OCI-LY7 (cell line): ENCODE data around the gene HLA-F. TPM values are rescaled to one million over a fixed set of nuclear protein-coding genes. Genes with fewer than 3 reads are reported as not detected.

Experiments used
- BruUV-seq: library from RNA; stranded (reverse); fragments of 400-500 nt; replicated peaks from 2 replicates; lab custom pipeline; 2021; lab: Mats Ljungman, UMichigan
- CTCF ChIA-PET: fragments of 300-600 bp; sonication (Branson Sonifier 250); formaldehyde crosslinking; loops from one replicate; lab custom pipeline; 2022; ENCODE audit warnings: antibody characterized with exemption; ENCODE audit not compliant: unreplicated experiment; lab: Charles Lee
- POLR2A ChIA-PET: fragments of 300-600 bp; sonication (Branson Sonifier 250); formaldehyde crosslinking; loops from one replicate; lab custom pipeline; 2022; ENCODE audit warnings: antibody characterized with exemption; lab: Charles Lee
- DNase-seq: peaks from one replicate; pipeline ENCODE4 v3.0.0-alpha.2; 2015; ENCODE audit warnings: low spot score
- H2AFZ ChIP-seq: fragments of 200-600 bp; sonication (generic), shearing (Covaris generic); 2 replicates; pipeline ENCODE4 v1.6.1; 2014; ENCODE audit warnings: mild to moderate bottlenecking, antibody characterized with exemption, low read length, moderate library complexity
- H3K27ac ChIP-seq: fragments of 200-600 bp; sonication (generic); 2 replicates; pipeline ENCODE4 v1.5.1; 2014; ENCODE audit warnings: mixed run types, low read depth, mild to moderate bottlenecking, moderate library complexity, low read length, inconsistent platforms; ENCODE audit not compliant: poor library complexity, severe bottlenecking
- H3K36me3 ChIP-seq: fragments of 200-600 bp; sonication (generic); 2 replicates; pipeline ENCODE4 v1.6.1; 2014; ENCODE audit warnings: mild to moderate bottlenecking, antibody characterized with exemption, low read length, moderate library complexity, mixed read lengths; ENCODE audit not compliant: insufficient read depth
- H3K4me1 ChIP-seq: fragments of 200-600 bp; sonication (generic); 2 replicates; pipeline ENCODE4 v1.5.1; 2014; ENCODE audit warnings: mild to moderate bottlenecking, low read length; ENCODE audit not compliant: insufficient read depth, poor library complexity, severe bottlenecking
- H3K4me2 ChIP-seq: fragments of 200-600 bp; sonication (generic); 2 replicates; pipeline ENCODE4 v1.6.1; 2014; ENCODE audit warnings: mild to moderate bottlenecking, low read length
- H3K4me3 ChIP-seq: fragments of 200-600 bp; sonication (generic); 2 replicates; pipeline ENCODE4 v1.5.1; 2014; ENCODE audit warnings: mild to moderate bottlenecking, low read depth, low read length; ENCODE audit not compliant: poor library complexity, severe bottlenecking
- H3K79me2 ChIP-seq: fragments of 200-600 bp; sonication (generic); 2 replicates; pipeline ENCODE4 v1.6.1; 2016; ENCODE audit warnings: low read depth, mild to moderate bottlenecking, low read length, moderate library complexity, mixed read lengths; ENCODE audit not compliant: insufficient read depth
- H3K9me2 ChIP-seq: fragments of 200-600 bp; sonication (generic); 2 replicates; pipeline ENCODE4 v1.6.1; 2016; ENCODE audit warnings: mild to moderate bottlenecking, low read length, mixed read lengths; ENCODE audit not compliant: insufficient read depth
- H3K9me3 ChIP-seq: fragments of 200-600 bp; sonication (generic); 2 replicates; pipeline ENCODE4 v1.6.1; 2014; ENCODE audit warnings: mild to moderate bottlenecking, mixed run types, low read length, mixed read lengths
- H4K20me1 ChIP-seq: fragments of 200-600 bp; sonication (generic); 2 replicates; pipeline ENCODE4 v1.6.1; 2014; ENCODE audit warnings: mild to moderate bottlenecking, antibody characterized with exemption, low read length, moderate library complexity, mixed read lengths; ENCODE audit not compliant: insufficient read depth
- CTCF ChIP-seq: fragments of 200-600 bp; sonication (generic); conservative IDR thresholded peaks from 2 replicates; pipeline ENCODE4 v1.5.1; 2014; ENCODE audit warnings: mild to moderate bottlenecking, antibody characterized with exemption, low read length, moderate library complexity, mixed read lengths
- EZH2phosphoT487 ChIP-seq: fragments of 200-600 bp; sonication (generic); IDR thresholded peaks from 2 replicates; pipeline ENCODE4 v1.6.1; 2018; ENCODE audit warnings: low read depth, borderline replicate concordance, mild to moderate bottlenecking, mixed run types, antibody characterized with exemption, low read length, moderate library complexity, mixed read lengths
- intact Hi-C: fragments of 100-400 bp; cut with micrococcal nuclease; formaldehyde crosslinking; loops from one replicate; pipeline ENCODE4 v1.10.0; 2022; ENCODE audit not compliant: unreplicated experiment
- total RNA-seq, 2 experiments: library from RNA; depleted of rRNA in 1 of 2; stranded (reverse); fragments of >200 nt in 1 of 2; shearing (Covaris generic) in 1 of 2; gene quantifications; 2 replicates each; pipeline ENCODE4 v1.2.3, GENCODE V29; 2014 to 2022

Gene HLA-F
- total RNA-seq, 2 experiments from 2014 or later, result 56.0 to 83.2 TPM

- no peak for DNase-seq
- Histone ChIP-seq H3K4me3 (peak overlapping the region; percentile 77), H3K9me3 (no peaks in the 10 kb centered on the region), H3K9me2 (no peaks in the 10 kb centered on the region), H3K79me2 (no peaks in the 10 kb centered on the region), H3K4me1 (peaks cover 22% of the 10 kb centered on the region), H3K4me2 (peak overlapping the region; percentile 94), H4K20me1 (no peaks in the 10 kb centered on the region), H3K36me3 (no peaks in the 10 kb centered on the region), H3K27ac (no peak overlapping the region), H2AFZ (peak overlapping the region; percentile 81)
- intact Hi-C loops, result no loop called here
- ChIA-PET POLR2A (interaction anchor here (0.6 to 2.8 kb wide), 5 partner anchors 10 to 234 kb away, joined by 3 to 18 read pairs (median 4); no protein-coding TSS in a partner anchor), CTCF (interaction anchor here (0.6 to 1.3 kb wide), 2 partner anchors 22 to 97 kb away, joined by 3 to 15 read pairs; no protein-coding TSS in a partner anchor)
- TF ChIP-seq EZH2phosphoT487 (no peak), CTCF (no peak)
- no TSS peak for BruUV-seq
These were observed 26.1 kb downstream of the HLA-F start for GRCh38 chr6:29749308-29749662.

- intact Hi-C loops, result loop anchor here (5.0 kb wide), 1 partner anchor 603 kb away; no protein-coding TSS in a partner anchor
- Histone ChIP-seq H3K4me3 (peak overlapping the region; percentile 77), H3K27ac (no peak overlapping the region)
These were observed 26.4 kb downstream of the HLA-F start for GRCh38 chr6:29749668-29750067.

More at GRCh38 chr6:29749668-29750067, 26.4 kb downstream of the HLA-F start:
- POLR2A ChIA-PET, result interaction anchor here (0.6 to 2.8 kb wide), 3 partner anchors 10 to 14 kb away, joined by 4 to 18 read pairs (median 4); no protein-coding TSS in a partner anchor
- CTCF ChIA-PET, result interaction anchor here (0.6 to 1.3 kb wide), 2 partner anchors 22 to 98 kb away, joined by 3 to 15 read pairs; no protein-coding TSS in a partner anchor
- BruUV-seq, result no TSS peak
- Histone ChIP-seq H3K79me2 (no peaks in the 10 kb centered on the region), H3K9me2 (no peaks in the 10 kb centered on the region), H3K4me2 (peak overlapping the region; percentile 94), H4K20me1 (no peaks in the 10 kb centered on the region), H2AFZ (peak overlapping the region; percentile 81; the same call in 1 of the 2 replicates), H3K36me3 (no peaks in the 10 kb centered on the region), H3K9me3 (no peaks in the 10 kb centered on the region), H3K4me1 (peaks cover 22% of the 10 kb centered on the region)
- TF ChIP-seq CTCF (no peak), EZH2phosphoT487 (no peak)
- no peak for DNase-seq
